Mesenchymal stem cell (in vitro differentiated cells and primary cell): ENCODE data around the gene C12orf43.

Source experiments
- DNase-seq: peaks from one replicate; pipeline ENCODE4 v3.0.0-alpha.2; 2013
- H2AFZ ChIP-seq: one replicate; pipeline ENCODE4 v1.6.1; 2013; ENCODE audit warnings: low read depth, mild to moderate bottlenecking, control low read depth, inconsistent platforms, low read length, moderate library complexity
- H2AK5ac ChIP-seq: 2 replicates; pipeline ENCODE4 v1.6.1; 2013; ENCODE audit warnings: low read length, moderate library complexity, mild to moderate bottlenecking, inconsistent platforms; ENCODE audit not compliant: severe bottlenecking
- H2BK120ac ChIP-seq: one replicate; pipeline ENCODE4 v1.6.1; 2013; ENCODE audit warnings: low read depth, mild to moderate bottlenecking, inconsistent platforms, low read length, moderate library complexity
- H2BK12ac ChIP-seq, 2 experiments: one replicate each; pipeline ENCODE4 v1.6.1; 2013; ENCODE audit warnings: inconsistent platforms in 2 of 2, low read length in 2 of 2, mild to moderate bottlenecking in 2 of 2, moderate library complexity in 2 of 2, control low read depth in 1 of 2
- H2BK15ac ChIP-seq: one replicate; pipeline ENCODE4 v1.6.1; 2013; ENCODE audit warnings: mild to moderate bottlenecking, low read depth, inconsistent platforms; ENCODE audit not compliant: poor library complexity, severe bottlenecking
- H2BK5ac ChIP-seq: 2 replicates; pipeline ENCODE4 v1.6.1; 2013; ENCODE audit warnings: low read depth, mild to moderate bottlenecking, low read length, control low read depth, inconsistent platforms; ENCODE audit not compliant: poor library complexity, severe bottlenecking
- H3K14ac ChIP-seq, 2 experiments: one replicate each; pipeline ENCODE4 v1.6.1; 2013; ENCODE audit warnings: inconsistent platforms in 2 of 2, low read length in 2 of 2, control low read depth in 1 of 2, mild to moderate bottlenecking in 1 of 2, moderate library complexity in 1 of 2
- H3K18ac ChIP-seq, 2 experiments: one replicate each; pipeline ENCODE4 v1.6.1; 2013; ENCODE audit warnings: inconsistent platforms in 2 of 2, low read length in 2 of 2, control low read depth in 1 of 2, low read depth in 1 of 2, mild to moderate bottlenecking in 1 of 2
- H3K23ac ChIP-seq, 2 experiments: one replicate each; pipeline ENCODE4 v1.6.1; 2013; ENCODE audit warnings: inconsistent platforms in 2 of 2, low read length in 2 of 2, mild to moderate bottlenecking in 2 of 2, moderate library complexity in 2 of 2, control low read depth in 1 of 2
- H3K27ac ChIP-seq: 2 replicates; pipeline ENCODE4 v1.5.1; 2013; ENCODE audit warnings: mild to moderate bottlenecking, moderate library complexity, low read length, control low read depth, inconsistent platforms; ENCODE audit not compliant: poor library complexity, severe bottlenecking
- H3K27me3 ChIP-seq, 2 experiments: 2 replicates each; pipeline versions ENCODE4 v1.6.1 to v1.7.0; 2013; ENCODE audit warnings: low read length in 2 of 2, mild to moderate bottlenecking in 2 of 2, moderate library complexity in 2 of 2, control low read depth in 1 of 2, inconsistent platforms in 1 of 2; ENCODE audit not compliant: control insufficient read depth in 1 of 2, insufficient read depth in 1 of 2
- H3K36me3 ChIP-seq, 2 experiments: 2 replicates each; pipeline versions ENCODE4 v1.6.1 to v1.7.0; 2013; ENCODE audit warnings: low read length in 2 of 2, control low read depth in 1 of 2, inconsistent platforms in 1 of 2, low read depth in 1 of 2, mild to moderate bottlenecking in 1 of 2; ENCODE audit not compliant: insufficient read depth in 2 of 2, control insufficient read depth in 1 of 2
- H3K4ac ChIP-seq, 2 experiments: one replicate each; pipeline ENCODE4 v1.6.1; 2013; ENCODE audit warnings: inconsistent platforms in 2 of 2, low read length in 2 of 2, mild to moderate bottlenecking in 2 of 2, moderate library complexity in 2 of 2, control low read depth in 1 of 2, low read depth in 1 of 2
- H3K4me1 ChIP-seq: 2 replicates; pipeline ENCODE4 v1.6.1; 2013; ENCODE audit warnings: low read depth, low read length, control low read depth; ENCODE audit not compliant: control insufficient read depth, insufficient read depth
- H3K4me2 ChIP-seq: 2 replicates; pipeline ENCODE4 v1.6.1; 2013; ENCODE audit warnings: low read length, mild to moderate bottlenecking, inconsistent platforms; ENCODE audit not compliant: poor library complexity, severe bottlenecking
- H3K4me3 ChIP-seq, 2 experiments: 2 replicates each; pipeline versions ENCODE4 v1.5.1 to v1.7.0; 2013; ENCODE audit warnings: low read length in 2 of 2, mild to moderate bottlenecking in 2 of 2, control low read depth in 1 of 2, low read depth in 1 of 2; ENCODE audit not compliant: insufficient read depth in 1 of 2
- H3K79me1 ChIP-seq: replicated peaks from 2 replicates; pipeline ENCODE4 v1.6.1; 2013; ENCODE audit warnings: mild to moderate bottlenecking, control low read depth, low read length, inconsistent platforms; ENCODE audit not compliant: poor library complexity, severe bottlenecking
- H3K9ac ChIP-seq: 2 replicates; pipeline ENCODE4 v1.7.0; 2013; ENCODE audit warnings: mild to moderate bottlenecking, low read length, moderate library complexity
- H3K9me3 ChIP-seq: 2 replicates; pipeline ENCODE4 v1.7.0; 2013; ENCODE audit warnings: mild to moderate bottlenecking, low read length; ENCODE audit not compliant: control insufficient read depth
- H4K8ac ChIP-seq: one replicate; pipeline ENCODE4 v1.6.1; 2013; ENCODE audit warnings: inconsistent platforms, mild to moderate bottlenecking, low read length, moderate library complexity
- H4K91ac ChIP-seq: one replicate; pipeline ENCODE4 v1.6.1; 2013; ENCODE audit warnings: mild to moderate bottlenecking, low read length, inconsistent platforms
- WGBS: methylation state at CpG from one replicate; pipeline ENCODE4 v1.1.7; 2013; ENCODE audit warnings: mixed read lengths; 5-methylcytosine and 5-hydroxymethylcytosine counted together

Gene C12orf43

DNA sequence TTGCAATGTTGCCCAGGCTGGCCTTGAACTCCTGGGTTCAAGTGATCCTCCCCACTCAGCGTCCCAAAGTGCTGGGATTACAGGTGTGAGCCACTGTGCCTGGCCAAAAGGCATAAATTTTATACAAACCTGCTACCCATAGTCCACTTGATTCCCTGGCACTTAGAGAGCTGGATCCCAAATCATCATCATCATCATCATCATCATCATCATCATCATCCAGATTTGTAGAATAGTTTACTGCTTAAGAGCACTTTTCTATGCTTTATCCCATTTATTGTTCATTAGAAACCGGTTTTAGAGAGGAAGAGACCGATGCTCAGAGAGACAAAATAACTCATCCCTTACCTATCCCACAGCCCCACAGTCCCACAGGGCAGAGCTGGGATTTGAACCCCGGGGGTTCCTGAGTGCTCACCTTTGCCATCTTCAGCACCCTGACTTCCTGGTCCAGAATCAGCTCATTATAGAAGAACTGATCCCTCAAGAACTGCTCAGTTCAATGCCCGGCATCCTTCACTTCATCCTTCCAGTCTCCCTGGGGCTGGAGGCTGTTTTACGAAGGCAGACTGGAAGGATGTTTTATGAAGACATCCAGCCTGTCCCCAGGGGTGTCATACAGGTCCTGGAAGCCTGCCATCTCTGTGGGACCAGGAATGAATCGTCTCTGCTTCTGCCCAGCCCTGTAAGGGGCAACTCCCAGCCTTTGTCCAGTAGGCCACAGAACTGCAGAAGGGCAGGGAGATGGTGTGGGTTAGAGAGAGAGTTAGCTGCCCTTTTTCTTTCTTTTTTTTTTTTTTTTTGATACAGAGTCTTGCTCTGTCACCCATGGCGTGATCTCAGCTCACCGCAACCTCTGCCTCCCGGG lies 43.0 kb upstream of the C12orf43 start:
- Histone ChIP-seq H3K4me1 (peaks cover 4% of the 10 kb centered on the region), H2BK12ac (no peak overlapping the region), H2AFZ (no peak overlapping the region), H3K79me1 (no peaks in the 10 kb centered on the region), H4K91ac (no peak overlapping the region), H3K9me3 (no peaks in the 10 kb centered on the region), H2BK120ac (no peak overlapping the region), H3K18ac (no peak overlapping the region), H3K27ac (no peak overlapping the region), H3K9ac (peak overlapping the region; percentile 94), H3K36me3 (no peaks in the 10 kb centered on the region), H3K27me3 (peaks cover 0 to 5% of the 10 kb centered on the region in 2 experiments), H3K4me2 (no peak overlapping the region), H4K8ac (peak overlapping the region; percentile 52), H3K23ac (no peak overlapping the region), H3K14ac (no peak overlapping the region), H2BK5ac (no peak overlapping the region), H3K4ac (no peak overlapping the region), H2BK15ac (no peak overlapping the region), H3K4me3 (no peak overlapping the region), H2AK5ac (no peak overlapping the region)
- DNase-seq = no peak
- 91% methylated on average over 8 of the region's 10 CpGs for WGBS

DNA sequence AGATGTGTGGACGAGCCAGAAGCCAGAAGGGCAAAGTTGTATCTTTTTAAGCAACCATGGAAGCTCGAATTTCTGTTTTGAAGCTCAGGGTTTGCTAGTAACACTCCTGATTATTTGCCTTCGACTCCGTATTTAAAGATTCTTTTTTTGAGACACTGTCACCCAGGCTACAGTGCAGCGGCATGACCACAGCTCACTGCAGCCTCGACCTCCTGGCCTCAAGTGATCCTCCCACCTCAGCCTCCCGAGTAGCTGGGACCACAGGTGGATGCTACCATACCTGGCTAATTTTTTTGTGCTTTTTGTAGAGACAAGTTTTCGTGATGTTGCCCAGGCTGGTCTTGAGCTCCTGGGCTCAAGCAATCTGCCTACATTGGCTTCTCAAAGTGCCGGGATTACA lies 41.5 kb upstream of the C12orf43 start:
- Histone ChIP-seq H3K4me1 (peaks cover 4% of the 10 kb centered on the region), H3K23ac (no peak overlapping the region), H3K18ac (no peak overlapping the region), H3K79me1 (no peaks in the 10 kb centered on the region), H3K14ac (no peak overlapping the region), H2BK12ac (no peak overlapping the region), H3K9ac (no peak overlapping the region), H4K91ac (no peak overlapping the region), H2BK5ac (no peak overlapping the region), H3K4me3 (no peak overlapping the region), H3K9me3 (no peaks in the 10 kb centered on the region), H2BK15ac (no peak overlapping the region), H3K27me3 (peaks cover 0 to 5% of the 10 kb centered on the region in 2 experiments), H2AFZ (no peak overlapping the region), H3K4me2 (no peak overlapping the region), H3K4ac (no peak overlapping the region), H3K27ac (no peak overlapping the region), H4K8ac (no peak overlapping the region), H2BK120ac (no peak overlapping the region), H3K36me3 (no peaks in the 10 kb centered on the region), H2AK5ac (no peak overlapping the region)
- DNase-seq = no peak
- 86% methylated on average over 9 of the region's 9 CpGs for WGBS

DNA sequence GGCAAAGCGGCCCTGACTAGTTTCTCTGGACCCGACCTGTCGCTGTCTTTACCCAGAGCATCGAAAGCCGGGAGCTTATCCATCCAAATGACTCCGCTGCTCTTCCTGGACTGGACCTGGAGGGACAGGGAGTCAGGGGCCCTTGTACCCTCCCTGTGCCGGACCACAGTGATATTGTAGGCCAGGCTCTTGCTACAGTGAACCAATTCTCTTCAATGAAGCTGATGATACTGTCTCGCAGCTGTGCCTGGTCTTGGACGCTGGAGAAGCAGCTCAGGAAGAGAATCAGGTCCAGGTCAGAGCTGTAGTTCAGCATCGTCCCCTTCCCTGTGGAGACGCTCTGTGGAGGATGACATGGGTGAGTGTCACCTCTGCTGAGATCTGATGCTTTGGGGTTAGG lies 37.4 kb upstream of the C12orf43 start:
- Histone ChIP-seq H4K91ac (no peak overlapping the region), H3K14ac (no peak overlapping the region), H2BK15ac (no peak overlapping the region), H2BK5ac (no peak overlapping the region), H4K8ac (no peak overlapping the region), H3K9me3 (no peaks in the 10 kb centered on the region), H3K27ac (no peak overlapping the region), H2AFZ (no peak overlapping the region), H3K4me2 (no peak overlapping the region), H3K27me3 (peaks cover 9 to 21% of the 10 kb centered on the region in 2 experiments), H2BK120ac (no peak overlapping the region), H3K36me3 (no peaks in the 10 kb centered on the region), H3K4me3 (no peak overlapping the region), H3K4ac (no peak overlapping the region), H3K18ac (no peak overlapping the region), H3K79me1 (no peaks in the 10 kb centered on the region), H3K23ac (no peak overlapping the region), H2AK5ac (no peak overlapping the region), H3K9ac (no peak overlapping the region), H2BK12ac (no peak overlapping the region), H3K4me1 (no peaks in the 10 kb centered on the region)
- DNase-seq = no peak
- WGBS = 86% methylated on average over 11 of the region's 11 CpGs

DNA sequence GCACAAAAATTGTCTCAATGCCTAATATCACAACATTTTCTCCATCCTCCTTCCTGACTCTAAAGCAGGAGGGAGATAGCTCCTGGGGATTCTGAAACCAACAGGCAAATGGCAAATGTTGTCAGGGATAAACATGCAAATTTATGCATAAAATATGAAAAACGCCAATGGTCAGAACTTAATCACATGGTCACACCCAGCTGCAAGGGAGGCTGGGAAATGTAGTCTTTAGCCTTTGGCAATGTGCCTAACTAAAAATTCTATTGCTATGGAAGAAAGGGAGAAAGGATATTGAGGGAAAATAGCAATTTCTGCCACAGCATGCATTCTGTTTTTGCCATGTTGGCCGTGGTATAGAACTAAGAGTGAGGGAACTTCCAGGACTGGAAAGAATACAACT lies 34.4 kb upstream of the C12orf43 start:
- Histone ChIP-seq H2AFZ (no peak overlapping the region), H3K27me3 (peaks cover 16 to 17% of the 10 kb centered on the region in 2 experiments), H3K9me3 (no peaks in the 10 kb centered on the region), H3K79me1 (no peaks in the 10 kb centered on the region), H3K23ac (no peak overlapping the region), H3K4me1 (no peaks in the 10 kb centered on the region), H3K27ac (no peak overlapping the region), H4K91ac (no peak overlapping the region), H3K9ac (no peak overlapping the region), H3K14ac (no peak overlapping the region), H3K4me2 (no peak overlapping the region), H3K4ac (no peak overlapping the region), H3K36me3 (no peaks in the 10 kb centered on the region), H2BK15ac (no peak overlapping the region), H3K18ac (no peak overlapping the region), H4K8ac (no peak overlapping the region), H2BK5ac (no peak overlapping the region), H3K4me3 (no peak overlapping the region), H2AK5ac (no peak overlapping the region), H2BK120ac (no peak overlapping the region), H2BK12ac (no peak overlapping the region)
- WGBS = 88% methylated on average over 1 of the region's 2 CpGs
- peak; percentile 23 for DNase-seq
